GM12874 (cell line): Measurements from ENCODE around the gene NUMB.

Source experiments
- CTCF ChIP-seq: IDR thresholded peaks from 2 replicates; pipeline ENCODE4 v1.5.1; 2011; ENCODE audit warnings: low read depth, mild to moderate bottlenecking, control low read depth, low read length, moderate library complexity; ENCODE audit not compliant: insufficient read depth

Gene NUMB

GRCh38 chr14:73339206-73339605 is 119.1 kb downstream of the NUMB start:
- no peak for TF ChIP-seq CTCF

- no peak for TF ChIP-seq CTCF
These were observed 119.8 kb downstream of the NUMB start for GRCh38 chr14:73338551-73338950.

- no peak for TF ChIP-seq CTCF
These were observed 125.3 kb downstream of the NUMB start for GRCh38 chr14:73333031-73333430.

GRCh38 chr14:73325630-73326299 is 132.6 kb downstream of the NUMB start:
- no peak for TF ChIP-seq CTCF

- TF ChIP-seq CTCF: no peak
These were observed 133.3 kb downstream of the NUMB start for GRCh38 chr14:73325063-73325462.

GRCh38 chr14:73324533-73324932 is 133.8 kb downstream of the NUMB start:
- no peak for TF ChIP-seq CTCF

GRCh38 chr14:73323896-73324399 is 134.4 kb downstream of the NUMB start:
- no peak for TF ChIP-seq CTCF

GRCh38 chr14:73313151-73313550 is 145.2 kb downstream of the NUMB start:
- no peak for TF ChIP-seq CTCF
